Liver (tissue), 9 donors: ENCODE results near the gene PARD3. TPM values are rescaled to one million over a fixed set of nuclear protein-coding genes. Genes with fewer than 3 reads are reported as not detected.

Source experiments
- DNase-seq: peaks from one replicate; pipeline ENCODE4 v3.0.0-alpha.2; 2017; ENCODE audit warnings: low spot score
- H3K27ac ChIP-seq, 2 donors: one replicate each; pipeline ENCODE4 v1.7.0; 2013; ENCODE audit warnings: inconsistent platforms in 2 of 2, low read length in 2 of 2, control low read depth in 1 of 2, low read depth in 1 of 2, mild to moderate bottlenecking in 1 of 2
- H3K27me3 ChIP-seq, 4 donors: one replicate each; pipeline versions ENCODE4 v1.6.1 to v1.7.0; 2013; ENCODE audit warnings: low read length in 3 of 4, inconsistent platforms in 1 of 4, mild to moderate bottlenecking in 1 of 4, moderate library complexity in 1 of 4; ENCODE audit not compliant: control insufficient read depth in 4 of 4, insufficient read depth in 4 of 4
- H3K36me3 ChIP-seq, 4 donors: one replicate each; pipeline versions ENCODE4 v1.6.1 to v1.7.0; 2013; ENCODE audit warnings: low read length in 3 of 4, mild to moderate bottlenecking in 3 of 4, low read depth in 1 of 4, moderate library complexity in 1 of 4; ENCODE audit not compliant: control insufficient read depth in 4 of 4, insufficient read depth in 3 of 4
- H3K4me1 ChIP-seq, 4 donors: one replicate each; pipeline versions ENCODE4 v1.6.1 to v1.7.0; 2013; ENCODE audit warnings: low read length in 3 of 4, mild to moderate bottlenecking in 3 of 4, moderate library complexity in 1 of 4; ENCODE audit not compliant: control insufficient read depth in 4 of 4, insufficient read depth in 4 of 4
- H3K4me3 ChIP-seq, 3 donors: one replicate each; pipeline versions ENCODE4 v1.6.1 to v1.7.0; 2013; ENCODE audit warnings: low read length in 3 of 3, control low read depth in 1 of 3, low read depth in 1 of 3, mild to moderate bottlenecking in 1 of 3
- H3K9ac ChIP-seq, 2 donors: one replicate each; pipeline ENCODE4 v1.7.0; 2013; ENCODE audit warnings: low read length in 2 of 2, mild to moderate bottlenecking in 2 of 2, moderate library complexity in 2 of 2, control low read depth in 1 of 2, low read depth in 1 of 2
- H3K9me3 ChIP-seq, 4 donors: one replicate each; pipeline versions ENCODE4 v1.6.1 to v1.7.0; 2013; ENCODE audit warnings: low read length in 3 of 4; ENCODE audit not compliant: control insufficient read depth in 4 of 4
- EGR1 ChIP-seq, 2 donors: IDR thresholded peaks; 2 replicates each; pipeline ENCODE4 v1.6.1; 2016 to 2018; ENCODE audit warnings: antibody characterized with exemption in 2 of 2, low read depth in 2 of 2
- FOXA1 ChIP-seq: IDR thresholded peaks from 2 replicates; pipeline ENCODE4 v1.6.1; 2016; ENCODE audit warnings: antibody characterized with exemption
- FOXA2 ChIP-seq: IDR thresholded peaks from 2 replicates; pipeline ENCODE4 v1.6.1; 2016; ENCODE audit warnings: antibody characterized with exemption
- GABPA ChIP-seq, 2 donors: IDR thresholded peaks in 1 of 2; conservative IDR thresholded peaks in 1 of 2; 2 replicates each; pipeline ENCODE4 v1.6.1; 2016; ENCODE audit warnings: antibody characterized with exemption in 2 of 2, mild to moderate bottlenecking in 1 of 2, moderate library complexity in 1 of 2
- HNF4A ChIP-seq, 2 donors: conservative IDR thresholded peaks; 2 replicates each; pipeline ENCODE4 v1.6.1; 2016; ENCODE audit warnings: antibody characterized with exemption in 2 of 2, mild to moderate bottlenecking in 2 of 2
- HNF4G ChIP-seq: IDR thresholded peaks from 2 replicates; pipeline ENCODE4 v1.6.1; 2016; ENCODE audit warnings: antibody characterized with exemption
- NR2F2 ChIP-seq: IDR thresholded peaks from 2 replicates; pipeline ENCODE4 v1.6.1; 2016; ENCODE audit warnings: antibody characterized with exemption
- RAD21 ChIP-seq, 2 donors: IDR thresholded peaks; 2 replicates each; pipeline ENCODE4 v1.6.1; 2016; ENCODE audit warnings: antibody characterized with exemption in 2 of 2, mild to moderate bottlenecking in 2 of 2
- RXRA ChIP-seq, 2 donors: IDR thresholded peaks; 2 replicates each; pipeline ENCODE4 v1.6.1; 2017 to 2018; ENCODE audit warnings: antibody characterized with exemption in 2 of 2, mild to moderate bottlenecking in 1 of 2
- SP1 ChIP-seq: IDR thresholded peaks from 2 replicates; pipeline ENCODE4 v1.6.1; 2018; ENCODE audit warnings: antibody characterized with exemption, mild to moderate bottlenecking
- TAF1 ChIP-seq: conservative IDR thresholded peaks from 2 replicates; pipeline ENCODE4 v1.6.1; 2016; ENCODE audit warnings: antibody characterized with exemption, mild to moderate bottlenecking
- YY1 ChIP-seq: IDR thresholded peaks from 2 replicates; pipeline ENCODE4 v1.6.1; 2016; ENCODE audit warnings: antibody characterized with exemption, mild to moderate bottlenecking
- WGBS: extraction: QIAGEN DNeasy Blood & Tissue Kit; methylation state at CpG from one replicate; pipeline ENCODE4 v1.1.7; 2013; 5-methylcytosine and 5-hydroxymethylcytosine counted together
- polyA plus RNA-seq, 2 donors: library from polyadenylated mRNA; stranded (reverse) in 1 of 2; unstranded in 1 of 2; fragments of 200-250 nt in 1 of 2; fragments of >200 nt in 1 of 2; fragmentation: Nextera tagmentation in 1 of 2; extraction: Ambion mirVana in 1 of 2; gene quantifications; one replicate each; pipeline versions ENCODE4 v1.2.1 to v1.2.3, GENCODE V29; 2013 to 2015
- total RNA-seq, 2 donors: library from RNA; depleted of rRNA; stranded (reverse); fragments of >200 nt; gene quantifications; one replicate each; pipeline ENCODE4 v1.2.3, GENCODE V29; 2014
- TF ChIP-seq, protein P1 (sequence below): IDR thresholded peaks from 2 replicates; pipeline ENCODE4 v1.6.1; 2016; ENCODE audit warnings: antibody characterized with exemption
- TF ChIP-seq, protein P2 (sequence below): IDR thresholded peaks from 2 replicates; pipeline ENCODE4 v1.6.1; 2016; ENCODE audit warnings: antibody characterized with exemption, mild to moderate bottlenecking
- TF ChIP-seq, protein P3 (sequence below): fragments of 150-350 bp; IDR thresholded peaks from 2 replicates; pipeline ENCODE4 v1.5.1; 2017; ENCODE audit warnings: improper control_type of control experiment, low read depth, low read length; ENCODE audit not compliant: missing input control
- donor health status: healthy.
- donor health status: healthy.
- donor health status: healthy.
- donor health status: healthy.
- donor health status: healthy.

The PARD3 gene
- total and polyA plus RNA-seq, 4 donors, result 12.3 to 43.8 (median 13.5) TPM

DNA sequence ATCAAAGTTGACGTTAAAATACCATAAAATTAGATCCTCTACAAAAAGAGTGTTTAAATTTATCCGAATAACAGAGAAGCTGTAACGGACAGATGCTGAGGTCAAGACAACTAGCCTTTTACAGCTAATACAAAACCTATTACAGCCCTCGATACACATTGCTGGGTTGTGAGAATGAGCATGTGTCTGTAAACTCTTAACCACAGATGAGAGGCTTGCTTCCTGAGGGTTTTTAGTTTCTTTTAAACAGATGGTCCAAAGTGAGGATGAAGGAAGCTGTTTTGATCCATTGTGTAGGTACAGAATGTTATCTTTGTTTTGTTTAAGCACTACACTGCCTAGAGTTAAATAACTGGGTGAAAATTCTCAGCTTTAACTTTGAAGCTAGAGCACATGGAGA, 578.2 kb downstream of the PARD3 start:
- H3K27me3 ChIP-seq, result no peaks in the 10 kb centered on the region
- no peak overlapping the region for H3K4me3 ChIP-seq
- H3K9me3 ChIP-seq, result no peaks in the 10 kb centered on the region
- no peaks in the 10 kb centered on the region for H3K36me3 ChIP-seq
- 87% methylated on average over 4 of the region's 4 CpGs for WGBS
- H3K9ac ChIP-seq, result no peak overlapping the region
- TF ChIP-seq YY1 (no peak), SP1 (no peak), EGR1 (IDR thresholded peaks at IDR 0.05; ENCODE audit: low read depth in 2 of 2) (no peak), HNF4G (no peak), HNF4A (conservative IDR thresholded peaks at IDR 0.05) (no peak)
- TF ChIP-seq, protein P1, sequence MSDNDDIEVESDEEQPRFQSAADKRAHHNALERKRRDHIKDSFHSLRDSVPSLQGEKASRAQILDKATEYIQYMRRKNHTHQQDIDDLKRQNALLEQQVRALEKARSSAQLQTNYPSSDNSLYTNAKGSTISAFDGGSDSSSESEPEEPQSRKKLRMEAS, result no peak
- H3K4me1 ChIP-seq, result no peaks in the 10 kb centered on the region
- no peak for DNase-seq
- no peak overlapping the region for H3K27ac ChIP-seq

DNA sequence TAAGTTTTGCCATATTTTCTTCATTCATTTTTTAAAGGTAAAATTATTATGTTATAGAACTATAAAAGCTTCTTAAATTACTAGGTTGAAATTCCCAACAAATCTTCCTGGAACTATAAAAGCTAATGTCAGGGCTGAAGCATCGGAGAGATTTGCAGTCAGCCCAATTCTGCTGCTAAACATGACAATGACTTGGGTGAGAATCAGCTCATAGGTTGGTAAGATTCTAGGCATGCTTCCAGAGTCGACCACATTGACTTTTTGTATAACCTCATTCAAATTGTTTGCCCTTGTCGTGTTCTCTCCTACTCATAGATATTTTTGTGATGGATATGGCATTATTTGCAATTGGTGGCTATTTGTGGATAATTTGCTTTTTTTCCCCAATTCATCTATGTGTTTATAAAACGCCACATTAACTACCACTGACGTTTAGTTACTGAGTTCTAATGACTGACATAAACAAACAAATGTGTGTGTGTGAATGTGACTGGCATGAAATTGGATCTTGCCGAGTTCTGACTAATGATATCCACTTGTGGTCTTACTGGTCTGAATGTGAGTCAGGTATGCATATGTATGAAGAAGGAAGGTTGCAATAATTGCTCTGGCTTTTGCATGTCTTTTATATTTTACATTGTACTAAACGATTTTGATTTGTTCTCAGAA, 579.8 kb downstream of the PARD3 start:
- no peak for DNase-seq
- 85% methylated on average over 7 of the region's 7 CpGs for WGBS
- TF ChIP-seq HNF4G (no peak), NR2F2 (no peak), TAF1 (no peak), RXRA (IDR thresholded peaks at IDR 0.05) (no peak), RAD21 (IDR thresholded peaks at IDR 0.05) (no peak), YY1 (no peak), SP1 (no peak), FOXA2 (no peak), FOXA1 (no peak), HNF4A (conservative IDR thresholded peaks at IDR 0.05) (no peak), EGR1 (IDR thresholded peaks at IDR 0.05; ENCODE audit: low read depth in 2 of 2) (no peak), GABPA (IDR thresholded peaks at IDR 0.05 in 1 of 2, conservative IDR thresholded peaks at IDR 0.05 in 1 of 2) (no peak)
- TF ChIP-seq, protein P2, sequence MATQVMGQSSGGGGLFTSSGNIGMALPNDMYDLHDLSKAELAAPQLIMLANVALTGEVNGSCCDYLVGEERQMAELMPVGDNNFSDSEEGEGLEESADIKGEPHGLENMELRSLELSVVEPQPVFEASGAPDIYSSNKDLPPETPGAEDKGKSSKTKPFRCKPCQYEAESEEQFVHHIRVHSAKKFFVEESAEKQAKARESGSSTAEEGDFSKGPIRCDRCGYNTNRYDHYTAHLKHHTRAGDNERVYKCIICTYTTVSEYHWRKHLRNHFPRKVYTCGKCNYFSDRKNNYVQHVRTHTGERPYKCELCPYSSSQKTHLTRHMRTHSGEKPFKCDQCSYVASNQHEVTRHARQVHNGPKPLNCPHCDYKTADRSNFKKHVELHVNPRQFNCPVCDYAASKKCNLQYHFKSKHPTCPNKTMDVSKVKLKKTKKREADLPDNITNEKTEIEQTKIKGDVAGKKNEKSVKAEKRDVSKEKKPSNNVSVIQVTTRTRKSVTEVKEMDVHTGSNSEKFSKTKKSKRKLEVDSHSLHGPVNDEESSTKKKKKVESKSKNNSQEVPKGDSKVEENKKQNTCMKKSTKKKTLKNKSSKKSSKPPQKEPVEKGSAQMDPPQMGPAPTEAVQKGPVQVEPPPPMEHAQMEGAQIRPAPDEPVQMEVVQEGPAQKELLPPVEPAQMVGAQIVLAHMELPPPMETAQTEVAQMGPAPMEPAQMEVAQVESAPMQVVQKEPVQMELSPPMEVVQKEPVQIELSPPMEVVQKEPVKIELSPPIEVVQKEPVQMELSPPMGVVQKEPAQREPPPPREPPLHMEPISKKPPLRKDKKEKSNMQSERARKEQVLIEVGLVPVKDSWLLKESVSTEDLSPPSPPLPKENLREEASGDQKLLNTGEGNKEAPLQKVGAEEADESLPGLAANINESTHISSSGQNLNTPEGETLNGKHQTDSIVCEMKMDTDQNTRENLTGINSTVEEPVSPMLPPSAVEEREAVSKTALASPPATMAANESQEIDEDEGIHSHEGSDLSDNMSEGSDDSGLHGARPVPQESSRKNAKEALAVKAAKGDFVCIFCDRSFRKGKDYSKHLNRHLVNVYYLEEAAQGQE, result no peak
- TF ChIP-seq, protein P3, sequence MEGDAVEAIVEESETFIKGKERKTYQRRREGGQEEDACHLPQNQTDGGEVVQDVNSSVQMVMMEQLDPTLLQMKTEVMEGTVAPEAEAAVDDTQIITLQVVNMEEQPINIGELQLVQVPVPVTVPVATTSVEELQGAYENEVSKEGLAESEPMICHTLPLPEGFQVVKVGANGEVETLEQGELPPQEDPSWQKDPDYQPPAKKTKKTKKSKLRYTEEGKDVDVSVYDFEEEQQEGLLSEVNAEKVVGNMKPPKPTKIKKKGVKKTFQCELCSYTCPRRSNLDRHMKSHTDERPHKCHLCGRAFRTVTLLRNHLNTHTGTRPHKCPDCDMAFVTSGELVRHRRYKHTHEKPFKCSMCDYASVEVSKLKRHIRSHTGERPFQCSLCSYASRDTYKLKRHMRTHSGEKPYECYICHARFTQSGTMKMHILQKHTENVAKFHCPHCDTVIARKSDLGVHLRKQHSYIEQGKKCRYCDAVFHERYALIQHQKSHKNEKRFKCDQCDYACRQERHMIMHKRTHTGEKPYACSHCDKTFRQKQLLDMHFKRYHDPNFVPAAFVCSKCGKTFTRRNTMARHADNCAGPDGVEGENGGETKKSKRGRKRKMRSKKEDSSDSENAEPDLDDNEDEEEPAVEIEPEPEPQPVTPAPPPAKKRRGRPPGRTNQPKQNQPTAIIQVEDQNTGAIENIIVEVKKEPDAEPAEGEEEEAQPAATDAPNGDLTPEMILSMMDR, result no peak
- Histone ChIP-seq H3K4me3 (no peak overlapping the region), H3K27ac (no peak overlapping the region), H3K9me3 (no peaks in the 10 kb centered on the region), H3K4me1 (no peaks in the 10 kb centered on the region), H3K9ac (no peak overlapping the region), H3K36me3 (no peaks in the 10 kb centered on the region), H3K27me3 (no peaks in the 10 kb centered on the region)
